Upper lobe of left lung (tissue), 4 donors: Measurements from ENCODE around the gene KLHL9.

Experiments used
- CTCF ChIP-seq, 6 experiments: fragments of 450-650 bp in 4 of 6; fragments of 200-600 bp in 2 of 6; sonication (generic) in 2 of 6; IDR thresholded peaks; one replicate each; pipeline ENCODE4 v1.5.1; 2016 to 2019; ENCODE audit warnings: antibody characterized with exemption in 6 of 6
- EP300 ChIP-seq, 4 donors: sonication (generic); formaldehyde crosslinking; IDR thresholded peaks; one replicate each; pipeline ENCODE4 v1.5.1; 2017; ENCODE audit warnings: antibody characterized with exemption in 4 of 4, control low read depth in 2 of 4
- POLR2A ChIP-seq, 4 donors: fragments of 450-650 bp; IDR thresholded peaks; one replicate each; pipeline ENCODE4 v1.5.1; 2016 to 2017; ENCODE audit warnings: antibody characterized with exemption in 4 of 4, mild to moderate bottlenecking in 2 of 4
- POLR2AphosphoS5 ChIP-seq, 2 donors: sonication (generic); formaldehyde crosslinking; IDR thresholded peaks; one replicate each; pipeline ENCODE4 v1.5.1; 2017; ENCODE audit warnings: antibody characterized with exemption in 2 of 2

- TF ChIP-seq CTCF (IDR thresholded peaks at IDR 0.05) (no peak), EP300 (IDR thresholded peaks at IDR 0.05) (no peak), POLR2A (IDR thresholded peaks at IDR 0.05) (no peak), POLR2AphosphoS5 (IDR thresholded peaks at IDR 0.05) (no peak)
Measured at GRCh38 chr9:21287280-21287679, 47.9 kb downstream of the KLHL9 start.
